Putamen (tissue), 1 donor: ENCODE measurements around the gene EXOG.
"Not testable (repeated sequence)": the region's sequence is repeated elsewhere in the genome, so short reads cannot be mapped to it uniquely, and the experiment has no call there.

ENCODE experiments used
- DNase-seq: peaks from one replicate; pipeline ENCODE4 v3.0.0-alpha.2; 2016; ENCODE audit warnings: low spot score

EXOG gene

GRCh38 chr3:38563886-38564270 lies 67.7 kb downstream of the EXOG start:
- no peak for DNase-seq

- no peak for DNase-seq
These were observed 68.6 kb downstream of the EXOG start for GRCh38 chr3:38564631-38565338.

- DNase-seq: no peak
These were observed 69.4 kb downstream of the EXOG start for GRCh38 chr3:38565339-38566214.

GRCh38 chr3:38566215-38566528 lies 70.0 kb downstream of the EXOG start:
- no peak for DNase-seq

- DNase-seq: not testable (repeated sequence)
These were observed 70.7 kb downstream of the EXOG start for GRCh38 chr3:38566794-38567193.

- DNase-seq: no peak
These were observed 71.4 kb downstream of the EXOG start for GRCh38 chr3:38567498-38567897.

- DNase-seq: no peak
These were observed 77.0 kb downstream of the EXOG start for GRCh38 chr3:38573111-38573510.

- no peak for DNase-seq
These were observed 77.4 kb downstream of the EXOG start for GRCh38 chr3:38573556-38573955.

- peak; percentile 50 for DNase-seq
These were observed 78.5 kb downstream of the EXOG start for GRCh38 chr3:38574411-38575278.

GRCh38 chr3:38575279-38575843 lies 79.2 kb downstream of the EXOG start:
- no peak for DNase-seq
